Measurements from ENCODE around the gene NPSR1.

DNA sequence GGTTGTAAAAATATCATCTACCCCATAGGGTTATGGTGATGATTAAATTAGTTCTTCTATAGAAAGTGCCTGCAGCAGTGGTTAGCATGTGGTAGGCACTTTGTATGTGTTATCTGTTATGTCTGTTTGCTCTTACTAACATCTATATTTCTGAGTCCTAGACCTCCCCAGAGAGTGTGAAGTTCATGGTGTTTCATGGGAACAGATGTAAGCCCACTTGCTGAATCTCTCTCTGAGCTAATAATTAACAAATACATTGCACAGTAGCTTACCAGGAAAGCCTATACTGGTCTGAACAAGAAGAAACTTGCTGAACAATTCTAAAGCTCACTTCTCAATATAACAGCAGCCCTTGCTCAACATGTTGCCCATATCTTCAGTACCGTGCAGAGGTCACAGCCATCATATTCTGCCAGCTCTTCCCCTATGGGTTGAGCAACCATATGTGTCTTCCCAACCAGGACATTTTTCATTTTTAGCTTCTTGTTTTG lies 100.1 kb downstream of the NPSR1 start:
- TF ChIP-seq, protein P1, sequence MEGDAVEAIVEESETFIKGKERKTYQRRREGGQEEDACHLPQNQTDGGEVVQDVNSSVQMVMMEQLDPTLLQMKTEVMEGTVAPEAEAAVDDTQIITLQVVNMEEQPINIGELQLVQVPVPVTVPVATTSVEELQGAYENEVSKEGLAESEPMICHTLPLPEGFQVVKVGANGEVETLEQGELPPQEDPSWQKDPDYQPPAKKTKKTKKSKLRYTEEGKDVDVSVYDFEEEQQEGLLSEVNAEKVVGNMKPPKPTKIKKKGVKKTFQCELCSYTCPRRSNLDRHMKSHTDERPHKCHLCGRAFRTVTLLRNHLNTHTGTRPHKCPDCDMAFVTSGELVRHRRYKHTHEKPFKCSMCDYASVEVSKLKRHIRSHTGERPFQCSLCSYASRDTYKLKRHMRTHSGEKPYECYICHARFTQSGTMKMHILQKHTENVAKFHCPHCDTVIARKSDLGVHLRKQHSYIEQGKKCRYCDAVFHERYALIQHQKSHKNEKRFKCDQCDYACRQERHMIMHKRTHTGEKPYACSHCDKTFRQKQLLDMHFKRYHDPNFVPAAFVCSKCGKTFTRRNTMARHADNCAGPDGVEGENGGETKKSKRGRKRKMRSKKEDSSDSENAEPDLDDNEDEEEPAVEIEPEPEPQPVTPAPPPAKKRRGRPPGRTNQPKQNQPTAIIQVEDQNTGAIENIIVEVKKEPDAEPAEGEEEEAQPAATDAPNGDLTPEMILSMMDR (tag by site-specific recombination; IDR thresholded peaks at IDR 0.05) = no peak
- TF ChIP-seq, protein P2, sequence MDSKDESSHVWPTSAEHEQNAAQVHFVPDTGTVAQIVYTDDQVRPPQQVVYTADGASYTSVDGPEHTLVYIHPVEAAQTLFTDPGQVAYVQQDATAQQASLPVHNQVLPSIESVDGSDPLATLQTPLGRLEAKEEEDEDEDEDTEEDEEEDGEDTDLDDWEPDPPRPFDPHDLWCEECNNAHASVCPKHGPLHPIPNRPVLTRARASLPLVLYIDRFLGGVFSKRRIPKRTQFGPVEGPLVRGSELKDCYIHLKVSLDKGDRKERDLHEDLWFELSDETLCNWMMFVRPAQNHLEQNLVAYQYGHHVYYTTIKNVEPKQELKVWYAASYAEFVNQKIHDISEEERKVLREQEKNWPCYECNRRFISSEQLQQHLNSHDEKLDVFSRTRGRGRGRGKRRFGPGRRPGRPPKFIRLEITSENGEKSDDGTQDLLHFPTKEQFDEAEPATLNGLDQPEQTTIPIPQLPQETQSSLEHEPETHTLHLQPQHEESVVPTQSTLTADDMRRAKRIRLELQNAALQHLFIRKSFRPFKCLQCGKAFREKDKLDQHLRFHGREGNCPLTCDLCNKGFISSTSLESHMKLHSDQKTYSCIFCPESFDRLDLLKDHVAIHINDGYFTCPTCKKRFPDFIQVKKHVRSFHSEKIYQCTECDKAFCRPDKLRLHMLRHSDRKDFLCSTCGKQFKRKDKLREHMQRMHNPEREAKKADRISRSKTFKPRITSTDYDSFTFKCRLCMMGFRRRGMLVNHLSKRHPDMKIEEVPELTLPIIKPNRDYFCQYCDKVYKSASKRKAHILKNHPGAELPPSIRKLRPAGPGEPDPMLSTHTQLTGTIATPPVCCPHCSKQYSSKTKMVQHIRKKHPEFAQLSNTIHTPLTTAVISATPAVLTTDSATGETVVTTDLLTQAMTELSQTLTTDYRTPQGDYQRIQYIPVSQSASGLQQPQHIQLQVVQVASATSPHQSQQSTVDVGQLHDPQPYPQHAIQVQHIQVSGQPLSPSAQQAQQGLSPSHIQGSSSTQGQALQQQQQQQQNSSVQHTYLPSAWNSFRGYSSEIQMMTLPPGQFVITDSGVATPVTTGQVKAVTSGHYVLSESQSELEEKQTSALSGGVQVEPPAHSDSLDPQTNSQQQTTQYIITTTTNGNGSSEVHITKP (tag by site-specific recombination; IDR thresholded peaks at IDR 0.05) = no peak
- TF ChIP-seq, protein P3, sequence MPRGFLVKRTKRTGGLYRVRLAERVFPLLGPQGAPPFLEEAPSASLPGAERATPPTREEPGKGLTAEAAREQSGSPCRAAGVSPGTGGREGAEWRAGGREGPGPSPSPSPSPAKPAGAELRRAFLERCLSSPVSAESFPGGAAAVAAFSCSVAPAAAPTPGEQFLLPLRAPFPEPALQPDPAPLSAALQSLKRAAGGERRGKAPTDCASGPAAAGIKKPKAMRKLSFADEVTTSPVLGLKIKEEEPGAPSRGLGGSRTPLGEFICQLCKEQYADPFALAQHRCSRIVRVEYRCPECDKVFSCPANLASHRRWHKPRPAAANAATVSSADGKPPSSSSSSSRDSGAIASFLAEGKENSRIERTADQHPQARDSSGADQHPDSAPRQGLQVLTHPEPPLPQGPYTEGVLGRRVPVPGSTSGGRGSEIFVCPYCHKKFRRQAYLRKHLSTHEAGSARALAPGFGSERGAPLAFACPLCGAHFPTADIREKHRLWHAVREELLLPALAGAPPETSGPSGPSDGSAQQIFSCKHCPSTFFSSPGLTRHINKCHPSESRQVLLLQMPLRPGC (tag by site-specific recombination; IDR thresholded peaks at IDR 0.05) = no peak
- TF ChIP-seq, protein P4, sequence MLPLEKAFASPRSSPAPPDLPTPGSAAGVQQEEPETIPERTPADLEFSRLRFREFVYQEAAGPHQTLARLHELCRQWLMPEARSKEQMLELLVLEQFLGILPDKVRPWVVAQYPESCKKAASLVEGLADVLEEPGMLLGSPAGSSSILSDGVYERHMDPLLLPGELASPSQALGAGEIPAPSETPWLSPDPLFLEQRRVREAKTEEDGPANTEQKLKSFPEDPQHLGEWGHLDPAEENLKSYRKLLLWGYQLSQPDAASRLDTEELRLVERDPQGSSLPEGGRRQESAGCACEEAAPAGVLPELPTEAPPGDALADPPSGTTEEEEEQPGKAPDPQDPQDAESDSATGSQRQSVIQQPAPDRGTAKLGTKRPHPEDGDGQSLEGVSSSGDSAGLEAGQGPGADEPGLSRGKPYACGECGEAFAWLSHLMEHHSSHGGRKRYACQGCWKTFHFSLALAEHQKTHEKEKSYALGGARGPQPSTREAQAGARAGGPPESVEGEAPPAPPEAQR (tag by site-specific recombination; IDR thresholded peaks at IDR 0.05) = no peak
- no peak for TF ChIP-seq ZNF239 (tag by site-specific recombination; IDR thresholded peaks at IDR 0.05)

Measured in HEK293 (cell line).